ENCODE results near the gene INKA1. TPM values are rescaled to one million over a fixed set of nuclear protein-coding genes. Genes with fewer than 3 reads are reported as not detected.

INKA1 gene
- total RNA-seq, 3 donors from 2014 or later (not counting 1 experiment from before 2014, with no cell fraction given), result 0.52 to 0.83 TPM; not detected in 1

DNA sequence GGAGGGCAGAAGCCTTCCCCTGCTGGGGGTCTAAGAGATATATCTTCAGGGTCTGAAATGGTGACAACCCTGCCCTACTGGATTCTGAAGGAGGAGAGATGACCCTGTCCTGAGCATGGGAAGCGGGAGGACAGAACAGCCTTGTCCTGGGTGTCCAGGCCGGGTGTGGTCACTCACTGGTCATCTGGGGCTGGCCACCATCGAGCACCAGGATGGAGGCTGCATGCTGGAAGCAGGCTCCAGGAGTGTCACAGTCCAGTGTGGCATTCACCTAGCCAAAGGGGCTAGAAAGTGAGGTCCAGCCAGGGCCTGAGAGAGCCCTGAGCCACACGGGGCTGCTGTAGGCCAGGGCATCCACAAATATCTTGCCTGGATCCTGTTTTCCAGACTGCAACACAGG lies 8.6 kb upstream of the INKA1 start:
- Mint-ChIP-seq H3K36me3 (no peaks in the 10 kb centered on the region), H3K4me3 (no peak overlapping the region), H3K27ac (no peak overlapping the region), H3K27me3 (ENCODE audit: low read depth in 2 of 2) (peaks cover 0 to 3% of the 10 kb centered on the region in 2 donors), H3K9me3 (no peaks in the 10 kb centered on the region), H3K4me1 (no peaks in the 10 kb centered on the region)
- Histone ChIP-seq H3K9me3 (ENCODE audit: control insufficient read depth, insufficient read depth, low read length) (no peaks in the 10 kb centered on the region), H3K4me3 (ENCODE audit: low read length) (no peak overlapping the region), H3K4me1 (ENCODE audit: control insufficient read depth, insufficient read depth, low read length) (peaks cover 3% of the 10 kb centered on the region), H3K36me3 (ENCODE audit: control insufficient read depth, insufficient read depth, low read length) (no peaks in the 10 kb centered on the region), H3K27ac (ENCODE audit: low read length) (no peak overlapping the region), H3K27me3 (ENCODE audit: control insufficient read depth, insufficient read depth, low read length) (no peaks in the 10 kb centered on the region)
- intact Hi-C loops (cut with micrococcal nuclease), result no loop called here
- TF ChIP-seq, protein P1, sequence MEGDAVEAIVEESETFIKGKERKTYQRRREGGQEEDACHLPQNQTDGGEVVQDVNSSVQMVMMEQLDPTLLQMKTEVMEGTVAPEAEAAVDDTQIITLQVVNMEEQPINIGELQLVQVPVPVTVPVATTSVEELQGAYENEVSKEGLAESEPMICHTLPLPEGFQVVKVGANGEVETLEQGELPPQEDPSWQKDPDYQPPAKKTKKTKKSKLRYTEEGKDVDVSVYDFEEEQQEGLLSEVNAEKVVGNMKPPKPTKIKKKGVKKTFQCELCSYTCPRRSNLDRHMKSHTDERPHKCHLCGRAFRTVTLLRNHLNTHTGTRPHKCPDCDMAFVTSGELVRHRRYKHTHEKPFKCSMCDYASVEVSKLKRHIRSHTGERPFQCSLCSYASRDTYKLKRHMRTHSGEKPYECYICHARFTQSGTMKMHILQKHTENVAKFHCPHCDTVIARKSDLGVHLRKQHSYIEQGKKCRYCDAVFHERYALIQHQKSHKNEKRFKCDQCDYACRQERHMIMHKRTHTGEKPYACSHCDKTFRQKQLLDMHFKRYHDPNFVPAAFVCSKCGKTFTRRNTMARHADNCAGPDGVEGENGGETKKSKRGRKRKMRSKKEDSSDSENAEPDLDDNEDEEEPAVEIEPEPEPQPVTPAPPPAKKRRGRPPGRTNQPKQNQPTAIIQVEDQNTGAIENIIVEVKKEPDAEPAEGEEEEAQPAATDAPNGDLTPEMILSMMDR (IDR thresholded peaks at IDR 0.05), result no peak
- WGBS (ENCODE audit: insufficient coverage), result 78% methylated on average over 4 of the region's 4 CpGs
- ATAC-seq (no peak), DNase-seq (no peak)

DNA sequence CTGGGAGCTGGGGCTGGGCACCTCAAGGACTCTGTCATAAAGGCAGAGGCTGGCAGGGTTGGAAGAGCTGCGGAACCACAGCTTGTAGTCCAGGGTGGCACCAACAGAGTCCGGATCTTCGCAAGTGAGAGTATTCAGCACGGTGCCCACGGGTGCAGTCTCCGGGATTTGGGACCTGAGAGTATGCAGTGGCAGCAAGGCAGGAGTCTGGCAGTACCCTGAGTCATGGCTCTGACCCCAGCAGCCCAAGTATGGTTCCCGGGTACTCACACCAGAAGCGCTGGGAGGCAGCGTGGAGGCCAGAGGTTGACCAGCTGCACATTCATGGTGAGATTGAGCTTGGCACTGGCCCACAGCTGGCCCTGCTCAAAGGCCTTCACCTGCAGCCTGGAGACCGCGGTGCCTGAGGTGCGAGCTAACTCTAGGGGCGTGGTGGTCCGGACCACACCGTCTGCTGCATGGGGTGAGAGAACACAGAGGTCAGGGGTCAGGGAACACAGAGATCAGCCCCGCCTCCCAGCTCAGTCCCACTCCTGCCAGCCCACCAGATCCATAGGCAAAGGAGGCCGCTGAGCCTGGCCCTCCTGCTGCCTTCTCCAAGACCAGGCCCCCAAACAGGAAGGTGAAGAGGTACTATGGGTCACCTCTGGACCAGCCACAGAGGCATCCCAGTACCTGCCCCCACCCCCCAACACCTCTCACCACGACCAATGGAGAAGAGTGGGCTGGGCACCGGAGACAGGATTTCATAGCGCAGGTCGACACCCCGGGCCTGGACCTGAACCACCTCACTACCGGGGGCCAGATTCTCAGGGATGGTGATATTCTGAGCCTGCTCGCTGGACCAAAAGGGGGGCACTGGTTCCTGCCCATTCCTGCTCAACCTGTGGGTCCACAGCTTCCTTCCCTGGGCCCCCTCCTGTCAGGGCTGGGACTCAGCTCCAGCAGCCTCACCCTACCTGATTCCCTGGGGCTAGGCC lies 7.8 kb upstream of the INKA1 start:
- intact Hi-C loops (cut with micrococcal nuclease), result no loop called here
- H3K4me3 Mint-ChIP-seq, result no peak overlapping the region

DNA sequence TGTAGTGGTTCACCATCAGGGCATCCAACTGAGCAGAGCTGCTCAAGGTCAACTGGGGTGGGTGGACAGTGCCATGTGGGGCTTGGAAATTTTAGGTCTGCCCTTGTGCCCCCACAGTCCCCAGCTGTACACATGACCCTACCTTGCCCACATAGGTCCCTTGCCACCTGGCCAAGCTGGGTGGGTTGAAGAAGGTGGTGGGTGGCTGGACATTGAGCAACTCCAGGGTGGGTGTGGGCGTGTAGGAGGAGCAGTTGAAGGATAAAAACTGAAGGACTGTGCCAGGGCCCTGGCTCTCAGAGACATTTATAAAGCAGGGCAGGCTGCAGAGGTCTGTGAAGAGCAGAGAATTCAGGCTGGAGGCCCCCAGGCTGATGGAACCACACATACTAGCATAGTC lies 4.0 kb upstream of the INKA1 start:
- Histone ChIP-seq H3K36me3 (ENCODE audit: control insufficient read depth, insufficient read depth, low read length) (no peaks in the 10 kb centered on the region), H3K4me1 (ENCODE audit: control insufficient read depth, insufficient read depth, low read length) (peaks cover 16% of the 10 kb centered on the region), H3K9me3 (ENCODE audit: control insufficient read depth, insufficient read depth, low read length) (no peaks in the 10 kb centered on the region), H3K4me3 (ENCODE audit: low read length) (no peak overlapping the region), H3K27ac (ENCODE audit: low read length) (no peak overlapping the region), H3K27me3 (ENCODE audit: control insufficient read depth, insufficient read depth, low read length) (no peaks in the 10 kb centered on the region)
- intact Hi-C loops (cut with micrococcal nuclease), result no loop called here
- TF ChIP-seq, protein P1 (IDR thresholded peaks at IDR 0.05), result no peak
- Mint-ChIP-seq H3K4me3 (no peak overlapping the region), H3K9me3 (no peaks in the 10 kb centered on the region), H3K27me3 (ENCODE audit: low read depth in 2 of 2) (peaks cover 12 to 14% of the 10 kb centered on the region in 2 donors), H3K4me1 (peaks cover 9 to 15% of the 10 kb centered on the region in 2 donors), H3K36me3 (no peaks in the 10 kb centered on the region), H3K27ac (no peak overlapping the region)
- 30% methylated on average over 1 of the region's 1 CpG for WGBS (ENCODE audit: insufficient coverage)
- no peak for DNase-seq
- ATAC-seq, result no peak

More for the DNA sequence above, 7.8 kb upstream of the INKA1 start:
- Mint-ChIP-seq H3K9me3 (no peaks in the 10 kb centered on the region), H3K36me3 (no peaks in the 10 kb centered on the region), H3K27ac (no peak overlapping the region), H3K4me1 (no peaks in the 10 kb centered on the region), H3K27me3 (ENCODE audit: low read depth in 2 of 2) (peaks cover 0 to 3% of the 10 kb centered on the region in 2 donors)
- no peaks in the 10 kb centered on the region for H3K9me3 ChIP-seq (ENCODE audit: control insufficient read depth, insufficient read depth, low read length)
- no peak overlapping the region for H3K27ac ChIP-seq (ENCODE audit: low read length)
- H3K36me3 ChIP-seq (ENCODE audit: control insufficient read depth, insufficient read depth, low read length), result no peaks in the 10 kb centered on the region
- H3K27me3 ChIP-seq (ENCODE audit: control insufficient read depth, insufficient read depth, low read length), result no peaks in the 10 kb centered on the region
- H3K4me1 ChIP-seq (ENCODE audit: control insufficient read depth, insufficient read depth, low read length), result no peaks in the 10 kb centered on the region
- TF ChIP-seq, protein P1 (IDR thresholded peaks at IDR 0.05), result no peak
- ATAC-seq (no peak), DNase-seq (no peak)
- WGBS (ENCODE audit: insufficient coverage), result 96% methylated on average over 24 of the region's 24 CpGs
- no peak overlapping the region for H3K4me3 ChIP-seq (ENCODE audit: low read length)
